Measurements from ENCODE around the gene PDE6B. TPM values are rescaled to one million over a fixed set of nuclear protein-coding genes. Genes with fewer than 3 reads are reported as not detected.

PDE6B gene
- total RNA-seq, 5 donors from 2014 or later (not counting 1 experiment from before 2014, with no cell fraction given) = 14.2 to 21.7 (median 19.8) TPM

DNA sequence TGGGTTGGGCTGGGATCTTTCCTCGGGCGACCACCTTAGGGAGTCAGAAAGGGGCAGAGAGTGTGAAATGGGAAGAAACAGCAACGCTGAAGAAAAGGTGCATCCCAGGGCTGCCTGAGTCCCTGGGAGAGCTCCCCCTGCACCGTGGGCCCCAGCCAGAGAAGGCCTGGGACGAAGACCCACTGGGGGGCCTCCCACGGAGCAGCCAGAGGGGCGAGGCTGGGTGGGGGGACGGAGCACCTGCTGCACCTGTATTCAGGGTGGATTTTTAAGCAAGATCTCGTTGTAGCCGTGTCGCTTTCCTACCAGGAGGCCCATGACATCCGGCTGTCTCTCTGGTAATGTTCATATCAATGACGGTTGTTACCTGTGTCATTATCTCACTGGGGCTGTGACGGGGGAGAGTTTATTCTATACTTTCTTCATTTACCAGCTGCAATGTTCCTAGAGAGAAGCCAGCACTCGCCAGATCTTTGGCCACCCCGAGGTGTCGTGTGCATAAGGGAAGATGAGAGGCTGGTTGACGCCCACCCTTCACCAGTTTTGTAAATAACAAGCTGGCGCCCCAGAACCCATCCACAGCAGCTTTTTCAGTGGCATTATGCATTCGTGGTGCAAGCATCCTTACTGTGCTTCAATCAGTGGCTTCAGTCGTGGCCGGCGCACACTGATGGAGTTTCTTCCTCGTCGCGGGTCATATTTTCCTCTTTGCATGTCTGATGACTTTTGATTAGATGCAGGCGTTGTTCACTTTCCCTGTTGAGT, 74.6 kb downstream of the PDE6B start:
- POLR2A ChIA-PET = no interaction called here
- Histone ChIP-seq H3K4me3 (ENCODE audit: control insufficient read depth in 1 of 2, extremely low read depth in 1 of 2, low read length in 1 of 2) (no peak overlapping the region), H3K27me3 (replicated peaks in 1 of 2; ENCODE audit: control insufficient read depth in 2 of 2, extremely low read depth in 1 of 2, insufficient read depth in 2 of 2, low read length in 1 of 2) (peaks cover 0 to 2% of the 10 kb centered on the region in 2 experiments), H3K4me1 (ENCODE audit: control insufficient read depth in 1 of 2, extremely low read depth in 1 of 2, insufficient read depth in 2 of 2, low read length in 2 of 2) (peaks cover 0 to 12% of the 10 kb centered on the region in 2 experiments), H3K27ac (ENCODE audit: low read length) (peak overlapping the region; percentile 23), H3K36me3 (ENCODE audit: control insufficient read depth in 2 of 2, extremely low read depth in 1 of 2, insufficient read depth in 1 of 2, low read length in 1 of 2) (no peaks in the 10 kb centered on the region), H3K9me3 (no peaks in the 10 kb centered on the region)
- no peaks in the 10 kb centered on the region for H3K27me3 Mint-ChIP-seq
- peak overlapping the region in 1 of 2 donors; percentile 64 for H3K27ac Mint-ChIP-seq
- CTCF ChIA-PET = interaction anchor here in 1 of 2 donors (0.6 kb wide), 1 partner anchor 651 kb away, joined by 4 read pairs; no protein-coding TSS in a partner anchor
- 83% methylated on average over 18 of the region's 27 CpGs for WGBS (ENCODE audit: insufficient coverage)
- ATAC-seq (replicated peaks in 1 of 4) (no peak), DNase-seq (no peak)
- no peak overlapping the region for H3K4me3 Mint-ChIP-seq
- no peaks in the 10 kb centered on the region for H3K36me3 Mint-ChIP-seq
- no peaks in the 10 kb centered on the region for H3K9me3 Mint-ChIP-seq
- H3K4me1 Mint-ChIP-seq = peaks cover 0 to 15% (median 11%) of the 10 kb centered on the region in 3 donors

GRCh38 chr4:700587-701264, 75.4 kb downstream of the PDE6B start:
- H3K4me3 Mint-ChIP-seq = no peak overlapping the region
- ChIA-PET POLR2A (no interaction called here), CTCF (no interaction called here)
- H3K36me3 Mint-ChIP-seq = no peaks in the 10 kb centered on the region
- H3K4me1 Mint-ChIP-seq = peaks cover 0 to 18% (median 11%) of the 10 kb centered on the region in 3 donors
- H3K27ac Mint-ChIP-seq = no peak overlapping the region
- Histone ChIP-seq H3K4me1 (ENCODE audit: control insufficient read depth in 1 of 2, extremely low read depth in 1 of 2, insufficient read depth in 2 of 2, low read length in 2 of 2) (peaks cover 0 to 17% of the 10 kb centered on the region in 2 experiments), H3K9me3 (no peaks in the 10 kb centered on the region), H3K27me3 (replicated peaks in 1 of 2; ENCODE audit: control insufficient read depth in 2 of 2, extremely low read depth in 1 of 2, insufficient read depth in 2 of 2, low read length in 1 of 2) (peaks cover 0 to 2% of the 10 kb centered on the region in 2 experiments), H3K36me3 (ENCODE audit: control insufficient read depth in 2 of 2, extremely low read depth in 1 of 2, insufficient read depth in 1 of 2, low read length in 1 of 2) (no peaks in the 10 kb centered on the region), H3K27ac (ENCODE audit: low read length) (no peak overlapping the region), H3K4me3 (ENCODE audit: control insufficient read depth in 1 of 2, extremely low read depth in 1 of 2, low read length in 1 of 2) (no peak overlapping the region)
- H3K27me3 Mint-ChIP-seq = no peaks in the 10 kb centered on the region
- no peaks in the 10 kb centered on the region for H3K9me3 Mint-ChIP-seq
- ATAC-seq (replicated peaks in 1 of 4) (no peak), DNase-seq (no peak)
- 94% methylated on average over 16 of the region's 16 CpGs for WGBS (ENCODE audit: insufficient coverage)

GRCh38 chr4:702618-703048, 77.3 kb downstream of the PDE6B start:
- 92% methylated on average over 7 of the region's 7 CpGs for WGBS (ENCODE audit: insufficient coverage)
- H3K4me3 ChIP-seq (ENCODE audit: control insufficient read depth in 1 of 2, extremely low read depth in 1 of 2, low read length in 1 of 2) = no peak overlapping the region
- Mint-ChIP-seq H3K4me1 (peaks cover 0 to 20% (median 14%) of the 10 kb centered on the region in 3 donors), H3K27me3 (no peaks in the 10 kb centered on the region), H3K9me3 (no peaks in the 10 kb centered on the region), H3K36me3 (no peaks in the 10 kb centered on the region), H3K27ac (no peak overlapping the region), H3K4me3 (no peak overlapping the region)
- no peak overlapping the region for H3K27ac ChIP-seq (ENCODE audit: low read length)
- DNase-seq = no peak
- H3K4me1 ChIP-seq (ENCODE audit: control insufficient read depth in 1 of 2, extremely low read depth in 1 of 2, insufficient read depth in 2 of 2, low read length in 2 of 2) = peaks cover 3 to 33% of the 10 kb centered on the region in 2 experiments
- peaks cover 0 to 2% of the 10 kb centered on the region in 2 experiments for H3K27me3 ChIP-seq (replicated peaks in 1 of 2; ENCODE audit: control insufficient read depth in 2 of 2, extremely low read depth in 1 of 2, insufficient read depth in 2 of 2, low read length in 1 of 2)
- ATAC-seq (replicated peaks in 1 of 4) = no peak
- H3K9me3 ChIP-seq = no peaks in the 10 kb centered on the region
- CTCF ChIA-PET = no interaction called here
- POLR2A ChIA-PET = interaction anchor here in 1 of 2 donors (0.7 kb wide), 1 partner anchor 18 kb away, joined by 5 read pairs; no protein-coding TSS in a partner anchor
- H3K36me3 ChIP-seq (ENCODE audit: control insufficient read depth in 2 of 2, extremely low read depth in 1 of 2, insufficient read depth in 1 of 2, low read length in 1 of 2) = no peaks in the 10 kb centered on the region

- Mint-ChIP-seq H3K27ac (no peak overlapping the region), H3K9me3 (no peaks in the 10 kb centered on the region), H3K36me3 (no peaks in the 10 kb centered on the region), H3K27me3 (no peaks in the 10 kb centered on the region), H3K4me1 (peaks cover 2 to 23% (median 17%) of the 10 kb centered on the region in 3 donors), H3K4me3 (no peak overlapping the region)
- no peak overlapping the region for H3K4me3 ChIP-seq (ENCODE audit: control insufficient read depth in 1 of 2, extremely low read depth in 1 of 2, low read length in 1 of 2)
- H3K4me1 ChIP-seq (ENCODE audit: control insufficient read depth in 1 of 2, extremely low read depth in 1 of 2, insufficient read depth in 2 of 2, low read length in 2 of 2) = peaks cover 3 to 40% of the 10 kb centered on the region in 2 experiments
- 100% methylated on average over 5 of the region's 10 CpGs for WGBS (ENCODE audit: insufficient coverage)
- ATAC-seq (replicated peaks in 1 of 4) = no peak
- DNase-seq = no peak
- no peaks in the 10 kb centered on the region for H3K9me3 ChIP-seq
- peaks cover 0 to 2% of the 10 kb centered on the region in 2 donors for H3K36me3 ChIP-seq (ENCODE audit: control insufficient read depth in 2 of 2, extremely low read depth in 1 of 2, insufficient read depth in 1 of 2, low read length in 1 of 2)
- H3K27ac ChIP-seq (ENCODE audit: low read length) = no peak overlapping the region
- POLR2A ChIA-PET = interaction anchor here in 1 of 2 donors (0.7 kb wide), 1 partner anchor 19 kb away, joined by 5 read pairs; no protein-coding TSS in a partner anchor
- peaks cover 0 to 2% of the 10 kb centered on the region in 2 experiments for H3K27me3 ChIP-seq (replicated peaks in 1 of 2; ENCODE audit: control insufficient read depth in 2 of 2, extremely low read depth in 1 of 2, insufficient read depth in 2 of 2, low read length in 1 of 2)
- CTCF ChIA-PET = no interaction called here
These were observed 78.2 kb downstream of the PDE6B start for GRCh38 chr4:703336-704197.

GRCh38 chr4:704198-704891, 79.0 kb downstream of the PDE6B start:
- Mint-ChIP-seq H3K9me3 (no peaks in the 10 kb centered on the region), H3K27ac (no peak overlapping the region), H3K27me3 (no peaks in the 10 kb centered on the region), H3K4me1 (peaks cover 10 to 26% (median 21%) of the 10 kb centered on the region in 3 donors), H3K4me3 (peak overlapping the region in 1 of 3 donors; percentile 80), H3K36me3 (peaks cover 3% of the 10 kb centered on the region)
- ATAC-seq (replicated peaks in 1 of 4) (no peak), DNase-seq (no peak)
- H3K27ac ChIP-seq (ENCODE audit: low read length) = no peak overlapping the region
- CTCF ChIA-PET = no interaction called here
- H3K9me3 ChIP-seq = no peaks in the 10 kb centered on the region
- peaks cover 0 to 2% of the 10 kb centered on the region in 2 experiments for H3K27me3 ChIP-seq (replicated peaks in 1 of 2; ENCODE audit: control insufficient read depth in 2 of 2, extremely low read depth in 1 of 2, insufficient read depth in 2 of 2, low read length in 1 of 2)
- POLR2A ChIA-PET = no interaction called here
- WGBS (ENCODE audit: insufficient coverage) = 96% methylated on average over 41 of the region's 46 CpGs
- peaks cover 3 to 40% of the 10 kb centered on the region in 2 experiments for H3K4me1 ChIP-seq (ENCODE audit: control insufficient read depth in 1 of 2, extremely low read depth in 1 of 2, insufficient read depth in 2 of 2, low read length in 2 of 2)
- H3K4me3 ChIP-seq (ENCODE audit: control insufficient read depth in 1 of 2, extremely low read depth in 1 of 2, low read length in 1 of 2) = no peak overlapping the region
- peaks cover 0 to 2% of the 10 kb centered on the region in 2 donors for H3K36me3 ChIP-seq (ENCODE audit: control insufficient read depth in 2 of 2, extremely low read depth in 1 of 2, insufficient read depth in 1 of 2, low read length in 1 of 2)

All from T-cell (primary cell).